ENCODE measurements around the gene CEP68. TPM values are rescaled to one million over a fixed set of nuclear protein-coding genes. Genes with fewer than 3 reads are reported as not detected.

CEP68 gene
- polyA plus RNA-seq, 2 of the 4 experiments (the other 2 are of a cell fraction) = 6.8 to 9.2 TPM

- TF ChIP-seq RFX5 (IDR thresholded peaks at IDR 0.05) (no peak), HOXB13 (CRISPR knock-in tag; IDR thresholded peaks at IDR 0.05; ENCODE audit: low read depth) (no peak), MAFK (IDR thresholded peaks at IDR 0.05; ENCODE audit: partially characterized antibody) (no peak), GATA3 (IDR thresholded peaks at IDR 0.05; ENCODE audit: borderline replicate concordance) (no peak), ZFP36 (IDR thresholded peaks at IDR 0.05; ENCODE audit: borderline replicate concordance, partially characterized antibody) (no peak), HOXB5 (CRISPR knock-in tag; IDR thresholded peaks at IDR 0.05) (no peak), JUN (IDR thresholded peaks at IDR 0.05) (no peak), CBX8 (IDR thresholded peaks at IDR 0.05) (no peak), FOSL2 (IDR thresholded peaks at IDR 0.05) (no peak), FOSL2 (CRISPR knock-in tag; IDR thresholded peaks at IDR 0.05) (no peak), ESRRA (IDR thresholded peaks at IDR 0.05; ENCODE audit: borderline replicate concordance, low read length) (no peak), POLR2A (IDR thresholded peaks at IDR 0.05; ENCODE audit: low read length) (no peak), BCL3 (IDR thresholded peaks at IDR 0.05) (no peak), USF2 (IDR thresholded peaks at IDR 0.05) (no peak), FOSB (CRISPR knock-in tag; IDR thresholded peaks at IDR 0.05) (no peak), HES2 (IDR thresholded peaks at IDR 0.05) (no peak)
- no peaks in the 10 kb centered on the region for H3K9me3 ChIP-seq
- no peak overlapping the region for H3K4me2 ChIP-seq
- WGBS (ENCODE audit: missing lambda C conversion rate) = 72% methylated on average over 1 of the region's 1 CpG
- ChIA-PET POLR2A (no interaction called here), CTCF (interaction anchor here (1.4 kb wide), 1 partner anchor 96 kb away, joined by 5 read pairs; no protein-coding TSS in a partner anchor)
- no peak overlapping the region for H3K27ac ChIP-seq
- no peak for DNase-seq (ENCODE audit: low read depth in 1 of 2, low spot score in 1 of 2)
- H3K4me1 ChIP-seq = no peaks in the 10 kb centered on the region
- H3K4me3 ChIP-seq = no peak overlapping the region
- no peak for FAIRE-seq
- ATAC-seq = no peak
Observed at GRCh38 chr2:65013776-65014175, 42.4 kb upstream of the CEP68 start.

GRCh38 chr2:65015731-65016130, 40.5 kb upstream of the CEP68 start:
- ChIA-PET POLR2A (no interaction called here), CTCF (interaction anchor here (0.6 to 2.2 kb wide), 2 partner anchors 37 to 98 kb away, joined by 3 to 7 read pairs; no protein-coding TSS in a partner anchor)
- 81% methylated on average over 5 of the region's 5 CpGs for WGBS (ENCODE audit: missing lambda C conversion rate)
- TF ChIP-seq MAFK (IDR thresholded peaks at IDR 0.05; ENCODE audit: partially characterized antibody) (no peak), TP53 (CRISPR knock-in tag; IDR thresholded peaks at IDR 0.05) (no peak), CBX2 (IDR thresholded peaks at IDR 0.05; ENCODE audit: borderline replicate concordance, low read depth) (no peak), HDAC2 (IDR thresholded peaks at IDR 0.05) (no peak), POLR2A (IDR thresholded peaks at IDR 0.05; ENCODE audit: low read length) (no peak), BCL3 (IDR thresholded peaks at IDR 0.05) (no peak), CEBPB (IDR thresholded peaks at IDR 0.05) (no peak), CHD4 (IDR thresholded peaks at IDR 0.05; ENCODE audit: borderline replicate concordance) (no peak), MAX (IDR thresholded peaks at IDR 0.05) (no peak)
- Histone ChIP-seq H3K4me2 (no peak overlapping the region), H3K9me3 (no peaks in the 10 kb centered on the region), H3K4me3 (no peak overlapping the region), H3K4me1 (no peaks in the 10 kb centered on the region), H3K27ac (no peak overlapping the region)
- ATAC-seq (no peak), DNase-seq (ENCODE audit: low read depth in 1 of 2, low spot score in 1 of 2) (no peak), FAIRE-seq (no peak)

GRCh38 chr2:65016789-65017188, 39.4 kb upstream of the CEP68 start:
- Histone ChIP-seq H3K4me1 (no peaks in the 10 kb centered on the region), H3K9me3 (no peaks in the 10 kb centered on the region), H3K4me3 (no peak overlapping the region), H3K4me2 (no peak overlapping the region), H3K27ac (no peak overlapping the region)
- ChIA-PET POLR2A (no interaction called here), CTCF (interaction anchor here (2.2 kb wide), 1 partner anchor 99 kb away, joined by 7 read pairs; no protein-coding TSS in a partner anchor)
- FAIRE-seq = no peak
- 82% methylated on average over 6 of the region's 6 CpGs for WGBS (ENCODE audit: missing lambda C conversion rate)
- ATAC-seq = no peak
- DNase-seq (ENCODE audit: low read depth in 1 of 2, low spot score in 1 of 2) = no peak
- TF ChIP-seq EHF (CRISPR knock-in tag; IDR thresholded peaks at IDR 0.05) (no peak), PHF8 (IDR thresholded peaks at IDR 0.05; ENCODE audit: borderline replicate concordance, low read depth) (no peak), MAFK (IDR thresholded peaks at IDR 0.05; ENCODE audit: partially characterized antibody) (no peak), FOSB (CRISPR knock-in tag; IDR thresholded peaks at IDR 0.05) (no peak), SMC3 (IDR thresholded peaks at IDR 0.05) (no peak), RARB (CRISPR knock-in tag; IDR thresholded peaks at IDR 0.05) (no peak), MAX (IDR thresholded peaks at IDR 0.05) (no peak), ESRRA (IDR thresholded peaks at IDR 0.05; ENCODE audit: borderline replicate concordance, low read length) (no peak), HEYL (CRISPR knock-in tag; IDR thresholded peaks at IDR 0.05) (no peak), FOSL2 (IDR thresholded peaks at IDR 0.05) (no peak), FOSL2 (CRISPR knock-in tag; IDR thresholded peaks at IDR 0.05) (no peak), ZC3H11A (IDR thresholded peaks at IDR 0.05) (no peak), CEBPB (IDR thresholded peaks at IDR 0.05) (no peak), KDM5A (IDR thresholded peaks at IDR 0.05) (no peak), JUN (IDR thresholded peaks at IDR 0.05) (no peak), SREBF2 (IDR thresholded peaks at IDR 0.05) (no peak), TFCP2L1 (CRISPR knock-in tag; IDR thresholded peaks at IDR 0.05) (no peak)

All from A549 (cell line).